ENCODE results near the gene GTPBP4.

GRCh38 chr10:962342-962741, 25.9 kb upstream of the GTPBP4 start:
- no peak for TF ChIP-seq CTCF (IDR thresholded peaks at IDR 0.05)
- TF ChIP-seq EZH2 (IDR thresholded peaks at IDR 0.05) = no peak

Measured in neural progenitor cell (in vitro differentiated cells).